GM18870 (cell line): ENCODE measurements around the gene C5orf58.

Source experiments
- ATAC-seq: cut with Tn5 transposase; IDR thresholded peaks from one replicate; pipeline ENCODE4 v1.9.1; 2021; ENCODE audit warnings: moderate library complexity; ENCODE audit not compliant: unreplicated experiment

C5orf58 gene

GRCh38 chr5:170232786-170233185 lies at the start of gene C5orf58:
Gene C5orf58 (plus strand): TSS chr5:170232985. CDS start chr5:170234977, 1,992 bp downstream.
- ATAC-seq = no peak

- peak; percentile 50 for ATAC-seq
Measured at GRCh38 chr5:170183816-170184687, 48.7 kb upstream of the C5orf58 start.

DNA sequence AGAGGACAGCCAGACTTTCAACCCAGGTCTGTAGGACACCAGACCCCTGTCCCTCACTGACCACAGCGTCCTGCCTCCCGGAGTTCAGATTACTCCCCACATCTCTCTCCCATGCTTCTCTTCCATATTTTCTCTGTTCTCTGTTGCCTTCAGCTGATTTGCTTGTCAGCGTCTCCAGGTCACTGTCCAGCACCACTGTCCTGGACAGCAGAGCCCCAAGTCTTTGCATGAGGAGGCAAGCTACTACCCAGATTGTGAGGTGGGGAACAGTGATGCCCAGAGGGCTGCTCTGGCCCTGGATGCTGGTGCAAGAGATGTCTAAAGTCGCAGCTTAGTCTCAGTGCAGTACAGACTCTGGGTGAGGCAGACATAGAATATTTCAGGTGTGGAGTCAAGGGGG lies 48.0 kb upstream of the C5orf58 start:
- ATAC-seq = no peak

DNA sequence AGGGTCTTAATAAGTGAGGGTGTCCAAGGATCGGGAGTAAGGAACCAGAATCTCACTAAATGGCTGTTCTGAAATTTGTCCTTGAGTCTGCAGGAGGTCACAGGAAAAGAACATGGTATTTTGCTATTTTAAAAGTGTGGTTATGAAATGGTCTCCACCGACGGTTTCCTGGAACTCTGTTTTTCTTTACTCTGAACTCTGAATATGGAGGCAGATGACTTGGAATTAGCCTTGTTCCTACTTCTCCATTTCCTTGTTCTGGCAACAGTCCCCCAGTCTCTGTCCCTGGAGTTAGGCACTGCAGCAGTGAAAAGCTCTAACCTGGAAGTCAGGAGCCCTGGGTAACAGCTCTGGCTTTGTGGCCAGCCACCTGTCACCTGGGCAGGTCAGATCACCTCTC lies 46.6 kb upstream of the C5orf58 start:
- no peak for ATAC-seq

- ATAC-seq = no peak
Measured at GRCh38 chr5:170186856-170187255, 45.9 kb upstream of the C5orf58 start.

- no peak for ATAC-seq
Measured at GRCh38 chr5:170190436-170191134, 42.2 kb upstream of the C5orf58 start.

- ATAC-seq = no peak
Measured at GRCh38 chr5:170192829-170193228, 40.0 kb upstream of the C5orf58 start.

DNA sequence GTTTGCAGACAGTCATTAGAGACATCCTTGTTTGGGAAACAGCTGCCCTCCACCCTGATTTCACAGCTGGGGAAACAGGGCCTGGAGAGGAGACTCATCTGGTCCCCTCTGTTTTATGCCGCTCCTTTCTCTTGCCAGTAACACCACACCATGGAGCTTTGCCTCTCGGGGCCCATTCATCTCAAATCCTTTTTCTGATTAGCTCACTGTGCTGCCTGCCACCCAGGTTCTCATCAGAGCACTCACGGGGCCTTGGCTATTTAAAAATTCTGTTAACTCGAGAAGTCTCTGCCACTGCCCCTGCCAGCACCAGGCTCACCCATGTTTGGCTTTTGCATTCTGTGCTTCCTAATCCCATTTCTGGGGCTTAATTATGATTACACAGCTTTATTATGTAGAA lies 36.8 kb upstream of the C5orf58 start:
- ATAC-seq = no peak

- ATAC-seq = no peak
Measured at GRCh38 chr5:170200876-170201275, 31.9 kb upstream of the C5orf58 start.

- ATAC-seq = no peak
Measured at GRCh38 chr5:170201311-170201710, 31.5 kb upstream of the C5orf58 start.

DNA sequence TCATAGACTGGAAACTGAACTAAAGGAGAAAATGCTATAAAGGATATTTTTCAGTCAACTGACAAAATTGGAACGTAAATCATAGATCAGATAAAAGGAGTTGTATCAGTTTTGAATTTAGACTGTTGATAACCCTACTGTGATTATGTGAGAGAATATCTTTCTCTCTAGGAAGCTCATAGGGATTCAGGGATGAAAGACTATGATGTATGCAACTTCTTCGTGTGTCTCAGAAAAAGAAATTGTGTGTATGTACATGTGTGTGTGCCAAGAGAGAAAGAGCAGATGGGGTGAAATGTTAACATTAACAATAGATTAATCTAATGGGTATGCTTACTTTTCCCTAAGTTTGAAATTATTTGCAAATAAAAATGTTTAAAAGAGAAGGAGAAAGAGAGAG lies 30.7 kb upstream of the C5orf58 start:
- ATAC-seq = no peak

GRCh38 chr5:170204202-170204601 lies 28.6 kb upstream of the C5orf58 start:
- no peak for ATAC-seq

DNA sequence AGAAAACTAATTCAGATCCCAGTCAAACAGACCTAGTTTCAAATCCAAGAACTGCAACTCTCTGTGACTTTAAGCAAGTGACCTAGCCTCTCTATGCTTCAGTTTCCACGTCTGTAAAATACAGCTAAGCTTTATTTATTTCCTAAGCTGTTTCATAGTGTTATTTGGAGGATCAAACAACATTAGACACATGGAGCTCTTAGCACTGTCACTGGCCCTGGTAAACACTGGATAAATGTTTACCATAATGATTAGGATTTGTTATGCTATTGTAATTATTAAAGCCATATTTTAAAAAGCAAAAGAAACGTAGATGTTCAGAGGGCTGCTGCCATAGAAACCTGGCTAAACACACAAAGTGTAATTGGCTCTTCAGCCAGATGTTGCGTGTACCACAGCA lies 26.6 kb upstream of the C5orf58 start:
- no peak for ATAC-seq

DNA sequence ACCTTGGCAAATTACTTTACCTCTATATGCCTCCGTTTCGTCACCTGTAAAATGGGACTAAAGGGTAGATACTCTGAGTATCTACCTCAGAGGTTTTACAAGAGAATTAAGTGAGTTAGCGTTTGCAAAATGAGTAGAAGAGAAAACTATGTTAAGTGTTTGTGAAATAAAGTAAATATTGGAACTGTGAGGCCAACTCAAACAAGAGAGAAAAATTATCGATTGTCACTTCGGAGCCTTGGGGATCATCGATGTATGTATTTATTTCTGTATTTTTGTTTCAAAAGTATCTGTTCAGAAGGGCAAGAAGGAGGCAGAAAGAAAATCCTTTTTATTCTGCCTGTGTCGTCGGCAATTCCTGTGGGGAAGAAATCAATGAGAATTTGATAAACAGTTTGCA lies 25.8 kb upstream of the C5orf58 start:
- no peak for ATAC-seq

DNA sequence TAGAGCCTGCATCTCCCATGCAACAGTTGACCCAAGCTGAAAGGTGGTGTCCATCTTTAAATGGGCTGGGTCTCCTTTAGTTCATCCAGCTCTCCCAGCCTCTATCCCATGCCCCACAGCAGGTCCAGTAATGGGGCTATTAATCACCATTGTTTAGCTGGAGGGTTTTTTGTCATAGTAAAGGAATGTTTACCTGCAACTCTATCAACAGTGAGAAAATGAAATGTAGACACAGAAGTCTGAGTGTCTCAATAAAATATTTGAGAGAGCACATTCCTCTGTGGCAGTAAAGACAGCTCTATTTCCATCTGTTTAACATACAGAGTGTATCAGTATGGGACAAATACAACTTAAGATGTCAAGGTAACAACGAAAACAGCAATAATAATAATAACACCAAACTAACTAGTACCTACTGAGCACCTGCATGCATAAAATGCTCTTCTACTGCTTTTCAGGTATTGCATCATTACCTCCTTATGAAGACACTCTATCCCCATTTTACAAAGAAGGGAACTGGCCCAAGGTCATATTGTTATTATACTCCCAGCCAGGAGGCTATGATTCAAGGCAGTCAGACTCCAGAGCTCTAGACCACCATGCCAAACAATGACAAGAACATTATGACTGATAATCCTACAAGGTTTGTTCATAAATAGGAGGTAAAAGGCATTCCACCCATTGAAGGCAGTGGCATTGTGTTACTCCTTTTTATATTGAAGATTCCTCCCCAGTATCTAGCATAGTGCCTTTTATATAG lies 21.0 kb upstream of the C5orf58 start:
- no peak for ATAC-seq

- no peak for ATAC-seq
Measured at GRCh38 chr5:170216257-170216864, 16.4 kb upstream of the C5orf58 start.

GRCh38 chr5:170217831-170218230 lies 15.0 kb upstream of the C5orf58 start:
- no peak for ATAC-seq

- no peak for ATAC-seq
Measured at GRCh38 chr5:170218726-170219125, 14.1 kb upstream of the C5orf58 start.

DNA sequence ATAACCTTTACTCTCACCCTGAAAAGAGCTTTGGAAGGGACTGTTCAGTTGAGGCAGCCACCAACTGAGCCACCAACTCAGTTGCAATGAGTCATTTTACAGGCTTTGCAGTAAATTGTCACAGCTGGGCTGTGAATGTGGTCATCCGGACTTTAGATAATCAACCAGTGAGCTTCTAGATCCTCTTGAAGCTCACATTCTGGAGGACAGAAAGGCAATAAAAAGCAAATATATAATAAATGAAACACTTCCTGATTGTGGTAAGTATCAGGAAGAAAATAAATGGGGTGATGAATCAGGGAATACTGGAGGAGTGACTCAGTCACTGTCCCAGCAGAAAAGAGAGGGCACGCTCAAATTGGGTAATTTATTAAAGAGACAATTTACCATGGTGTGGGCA lies 13.2 kb upstream of the C5orf58 start:
- ATAC-seq = no peak

DNA sequence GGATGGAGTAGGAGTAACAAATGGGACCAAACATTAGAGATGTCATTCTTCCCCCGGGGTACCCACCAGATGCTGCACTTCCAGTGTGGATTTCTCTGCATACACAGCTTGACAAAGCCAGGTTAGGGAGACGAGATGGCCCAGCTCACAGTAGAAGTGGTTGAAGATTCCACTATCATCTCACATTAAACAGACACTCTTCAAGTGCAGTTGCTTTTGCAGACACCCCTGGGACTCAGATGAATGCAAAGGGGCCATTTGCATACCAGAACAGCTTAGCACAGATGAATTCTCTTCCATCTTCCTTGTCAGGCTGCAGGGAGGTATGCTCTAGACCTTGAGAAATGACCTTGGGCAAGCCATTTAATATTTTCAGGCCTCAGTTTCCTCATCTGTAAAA lies 12.6 kb upstream of the C5orf58 start:
- ATAC-seq = no peak

DNA sequence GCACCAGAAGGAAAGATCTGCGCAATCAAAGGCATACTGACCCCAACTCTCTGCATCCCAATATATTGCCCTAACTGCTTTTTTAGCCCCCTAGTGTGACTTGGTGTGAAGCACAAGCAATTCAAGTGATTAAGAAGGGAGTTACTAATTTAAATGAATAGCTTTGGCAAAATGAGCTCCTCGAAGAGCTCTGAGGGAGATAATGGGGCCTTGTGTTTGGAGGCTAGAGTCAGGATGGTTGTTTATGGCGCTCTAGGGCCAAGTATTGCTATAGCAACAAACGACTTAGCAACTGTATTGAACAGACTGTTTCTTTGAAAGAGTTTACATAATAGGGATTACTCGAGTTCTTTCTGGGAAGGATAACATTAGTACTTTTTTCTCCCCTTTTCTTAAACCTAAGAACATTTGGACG lies 11.5 kb upstream of the C5orf58 start:
- ATAC-seq = no peak
